Measurements from ENCODE around the gene KLHL26.

DNA sequence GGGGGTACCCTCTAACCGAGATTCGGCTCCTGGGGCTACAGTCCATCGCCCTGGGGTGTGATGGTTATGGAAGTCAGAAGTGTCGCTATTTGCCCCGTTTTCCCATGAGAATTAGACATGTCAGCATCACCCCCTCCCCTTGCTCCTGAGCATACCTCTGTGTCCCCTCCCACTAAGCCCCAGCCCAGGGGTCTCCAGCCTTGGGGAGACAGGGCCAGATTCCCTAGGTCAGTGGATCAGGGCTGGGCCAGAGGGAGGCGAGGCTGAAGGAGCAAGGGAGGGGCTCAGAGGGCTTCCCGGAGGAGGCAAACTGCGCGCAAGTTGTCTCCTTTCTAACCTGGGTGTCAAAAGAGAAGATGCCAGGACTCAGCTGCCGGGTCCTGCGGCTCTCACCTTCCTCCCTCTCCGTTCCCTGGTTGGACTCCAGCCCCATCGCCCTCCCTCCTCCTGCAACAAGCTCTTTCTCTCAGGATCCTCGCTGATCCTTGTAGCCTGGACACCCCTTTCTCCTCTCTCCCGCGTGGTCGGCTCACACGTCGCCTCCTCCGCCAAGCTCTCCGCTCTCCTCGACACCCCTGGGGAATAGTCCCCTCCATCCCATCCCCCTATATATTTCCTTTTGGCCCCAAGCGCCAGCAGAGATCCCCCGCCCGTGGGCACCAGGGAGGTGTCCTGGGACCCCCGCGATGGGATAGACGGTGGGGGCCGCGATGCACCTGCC lies 24.6 kb upstream of the KLHL26 start:
- TF ChIP-seq CTCF (IDR thresholded peaks at IDR 0.05; ENCODE audit: borderline replicate concordance, extremely low read depth, low read length, poor library complexity, severe bottlenecking), result no peak
- no peak for TF ChIP-seq EZH2 (IDR thresholded peaks at IDR 0.05; ENCODE audit: borderline replicate concordance, low read depth, low read length, severe bottlenecking)

All from DND-41 (cell line).